Activated CD4-positive, CD25-positive, alpha-beta regulatory T cell treated with anti-CD3 and anti-CD28 coated beads, Interleukin-2, amount 50 U/mL, for 72 hours (primary cell): ENCODE measurements around the gene RSRC1.
"Not testable (repeated sequence)": the region's sequence is repeated elsewhere in the genome, so short reads cannot be mapped to it uniquely, and the experiment has no call there.

Source experiments
- DNase-seq: peaks from one replicate; pipeline ENCODE4 v3.0.0; 2021

Gene RSRC1

GRCh38 chr3:158408518-158408897 lies 298.6 kb downstream of the RSRC1 start:
- DNase-seq: not testable (repeated sequence)

DNA sequence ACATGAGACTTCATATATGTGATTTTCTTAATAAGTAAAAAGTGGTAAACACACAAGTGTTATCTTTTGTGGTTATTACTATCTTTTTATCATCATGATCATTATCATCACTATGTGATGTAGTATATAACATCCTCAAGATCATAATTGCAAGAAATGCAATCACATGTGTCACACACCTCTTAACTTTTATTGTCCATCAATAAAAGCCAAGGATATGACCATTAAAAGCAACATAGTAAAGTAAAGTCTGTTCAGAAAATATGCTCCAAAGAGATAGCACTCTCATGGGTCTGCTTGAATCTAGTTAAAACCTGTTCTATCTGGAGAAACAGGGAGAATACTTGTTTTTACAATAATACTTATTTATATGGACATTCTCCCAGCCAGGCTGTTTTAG lies 308.1 kb downstream of the RSRC1 start:
- DNase-seq: no peak

DNA sequence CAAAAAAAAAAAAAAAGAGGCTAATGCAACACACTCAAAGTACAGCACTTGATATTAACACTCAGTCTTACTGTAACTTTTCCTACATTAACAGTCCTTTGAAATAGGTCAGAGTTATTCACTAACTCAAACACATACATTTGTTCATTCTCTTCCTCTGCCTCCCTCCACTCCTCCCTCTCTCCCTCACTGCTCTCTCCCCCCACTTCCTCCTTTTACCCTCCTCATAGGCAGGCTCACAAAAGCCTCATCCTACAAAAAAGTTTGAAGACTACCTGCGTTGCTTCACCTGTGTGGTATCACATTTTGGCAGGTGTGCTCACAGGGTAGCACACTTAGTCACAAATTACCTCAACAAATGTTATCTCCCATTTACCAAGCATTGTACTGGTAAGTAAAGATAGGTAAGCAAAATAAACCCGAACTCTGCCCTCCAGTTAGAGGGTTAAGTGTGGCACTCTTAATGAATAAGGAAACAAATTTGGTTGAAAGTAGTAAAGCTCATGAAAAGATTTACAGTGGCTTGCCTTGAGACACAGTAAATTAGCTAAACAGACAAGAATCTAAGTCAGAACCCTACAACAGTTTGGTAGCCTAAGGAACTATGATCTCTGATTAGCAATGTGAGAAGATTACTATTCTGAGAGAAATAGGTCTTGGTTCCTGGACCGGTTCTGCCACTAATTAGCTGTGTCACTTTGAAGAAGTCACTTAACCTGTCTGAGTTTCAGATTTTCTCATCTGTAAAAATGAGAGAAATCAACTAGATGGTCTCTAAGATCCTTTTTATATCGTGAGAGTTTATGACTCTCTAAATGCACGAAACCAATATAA lies 310.1 kb downstream of the RSRC1 start:
- DNase-seq: no peak

DNA sequence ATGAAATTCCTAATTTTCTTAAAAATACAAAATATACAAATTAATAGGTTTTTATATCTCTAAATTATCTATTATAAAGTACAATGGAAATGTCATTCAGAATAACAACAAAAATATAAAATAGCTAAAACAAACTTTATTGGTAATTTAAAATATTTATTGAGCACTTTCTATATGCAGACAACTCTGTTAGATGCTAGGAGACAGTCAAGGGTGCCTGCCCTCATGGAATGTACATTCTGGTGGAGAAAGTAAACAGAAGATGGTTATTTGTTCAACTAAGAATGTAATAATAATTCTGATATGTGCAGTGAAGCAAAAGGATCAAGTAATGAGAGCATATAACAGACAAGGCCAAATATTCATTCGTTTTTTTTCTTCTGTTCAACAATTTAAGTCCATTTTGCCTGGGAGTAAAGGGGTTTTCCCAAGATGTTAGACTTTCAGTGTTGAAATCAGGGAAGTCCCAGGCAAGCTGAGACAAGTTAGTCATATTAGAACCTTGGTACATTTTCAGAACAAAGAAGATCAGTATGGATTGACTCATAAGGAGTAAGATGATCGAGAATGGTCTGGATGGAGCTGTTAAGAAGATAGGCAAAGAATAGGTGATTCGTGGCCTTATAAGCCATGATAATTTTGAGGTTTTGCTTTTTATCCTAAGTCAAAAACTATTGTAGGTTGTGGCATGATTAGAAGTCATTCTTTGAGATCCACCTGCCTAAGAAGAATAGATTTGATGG lies 310.9 kb downstream of the RSRC1 start:
- no peak for DNase-seq

GRCh38 chr3:158430448-158430847 lies 320.6 kb downstream of the RSRC1 start:
- no peak for DNase-seq

DNA sequence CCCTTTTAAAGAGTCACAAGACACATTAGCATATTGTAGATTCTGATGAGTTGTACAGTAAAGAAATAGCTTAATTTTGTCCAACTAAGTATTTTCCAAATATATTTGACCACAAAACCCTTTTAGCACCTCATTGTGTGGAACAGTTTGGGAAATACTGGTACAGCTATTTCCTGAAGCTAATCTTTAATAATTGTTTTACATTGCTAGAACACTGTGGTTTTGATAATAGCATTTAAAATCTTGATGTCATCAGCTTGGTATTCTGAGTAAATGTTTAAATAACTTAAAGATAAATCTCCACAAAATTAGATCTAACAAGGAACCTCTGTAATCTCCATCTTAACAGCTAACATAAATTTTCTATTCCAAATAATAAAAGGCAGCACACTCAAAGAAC lies 321.1 kb downstream of the RSRC1 start:
- DNase-seq: no peak

DNA sequence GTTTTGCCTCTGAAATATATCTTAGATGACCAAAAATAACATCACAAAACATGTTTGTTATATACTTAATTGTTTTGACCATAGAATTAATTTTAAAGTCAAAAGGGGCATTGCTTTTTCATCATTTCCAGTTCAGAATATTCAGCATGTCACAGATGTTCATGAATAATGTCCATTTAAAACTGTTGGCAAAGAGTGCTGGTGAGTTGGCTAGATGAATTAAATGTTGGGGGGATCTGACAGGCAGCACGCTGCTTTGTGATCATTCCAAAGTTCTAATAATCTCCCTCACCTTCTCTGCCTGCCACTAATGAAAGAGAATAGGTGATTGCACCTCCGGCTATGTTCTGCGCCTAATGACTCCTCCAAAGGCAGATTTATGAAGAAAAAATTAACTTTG lies 321.9 kb downstream of the RSRC1 start:
- DNase-seq: no peak

GRCh38 chr3:158434412-158435038 lies 324.6 kb downstream of the RSRC1 start:
- DNase-seq: no peak

GRCh38 chr3:158443632-158444031 lies 333.7 kb downstream of the RSRC1 start:
- no peak for DNase-seq

DNA sequence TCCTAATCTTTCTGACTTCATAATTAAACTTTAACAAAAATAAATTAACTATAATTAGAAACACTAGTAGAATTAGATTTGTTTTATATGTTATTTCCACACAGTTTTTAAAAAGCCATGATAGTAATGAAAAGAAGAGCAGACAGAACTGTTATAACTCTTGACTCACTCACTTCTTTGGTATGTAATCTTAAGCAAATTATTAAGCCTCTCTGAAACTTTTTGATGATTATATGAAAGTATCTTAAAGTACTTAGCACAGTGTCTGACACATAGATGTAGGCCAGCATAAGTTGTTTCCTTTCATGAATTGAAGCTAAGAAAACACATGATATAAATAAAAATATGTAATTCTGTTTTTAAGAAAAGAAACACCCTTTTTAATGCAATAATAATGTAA lies 337.5 kb downstream of the RSRC1 start:
- DNase-seq: no peak

- no peak for DNase-seq
Observed at GRCh38 chr3:158451405-158452055, 341.6 kb downstream of the RSRC1 start.

- no peak for DNase-seq
Observed at GRCh38 chr3:158452334-158452733, 342.4 kb downstream of the RSRC1 start.

DNA sequence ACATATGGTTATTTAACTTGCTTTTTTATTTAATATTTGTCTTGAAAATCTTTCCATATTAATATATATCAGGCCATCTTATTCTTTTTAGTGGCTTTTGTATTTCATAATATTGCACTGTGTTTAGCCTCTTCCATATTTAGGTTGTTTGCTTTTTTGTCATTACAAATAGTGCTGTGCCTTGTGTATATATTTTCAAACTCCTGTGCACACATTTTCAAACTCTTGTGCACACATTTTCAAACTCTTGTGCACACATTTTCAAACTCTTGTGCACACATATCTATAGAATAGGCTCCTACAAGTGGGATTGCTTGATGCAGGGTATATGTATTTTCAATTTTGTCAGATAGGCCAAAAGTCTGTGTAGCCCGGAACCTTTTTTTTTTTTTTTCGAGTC lies 343.1 kb downstream of the RSRC1 start:
- DNase-seq: no peak

DNA sequence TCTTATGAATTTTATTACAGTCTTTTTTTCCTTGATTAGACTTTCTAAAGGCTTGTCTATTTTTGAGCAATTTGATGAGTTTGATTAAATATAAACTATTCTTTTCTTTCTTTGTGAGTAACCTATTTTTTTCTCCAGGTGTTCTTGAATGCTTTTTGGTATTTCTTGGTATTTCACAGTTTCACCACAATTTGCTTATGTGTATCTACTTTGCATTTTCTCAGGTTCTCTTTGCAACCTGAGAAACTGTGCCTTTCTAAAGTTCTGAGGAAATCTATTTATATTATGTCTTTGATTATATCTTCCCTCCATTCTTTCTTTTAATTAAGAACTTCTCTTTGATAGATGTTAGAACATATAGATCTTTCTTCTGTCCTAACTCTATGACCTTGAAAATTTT lies 344.0 kb downstream of the RSRC1 start:
- no peak for DNase-seq

DNA sequence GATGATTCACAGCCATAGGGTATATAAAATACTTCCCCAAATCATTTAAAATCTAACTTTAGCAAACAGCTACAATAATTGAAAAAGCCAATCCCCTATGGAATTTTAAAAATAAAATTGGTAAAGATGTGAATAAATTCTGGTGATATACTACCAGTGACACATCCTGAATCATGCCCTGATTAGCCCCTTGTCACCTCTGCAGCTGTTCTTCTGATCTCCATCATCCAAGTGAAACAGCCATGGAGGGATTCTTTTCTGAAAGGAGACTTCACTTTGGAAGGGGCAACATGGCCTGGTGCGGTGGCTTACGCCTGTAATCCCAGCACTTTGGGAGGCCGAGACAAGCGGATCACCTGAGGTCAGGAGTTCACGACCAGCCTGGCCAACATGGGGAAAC lies 345.5 kb downstream of the RSRC1 start:
- DNase-seq: no peak

DNA sequence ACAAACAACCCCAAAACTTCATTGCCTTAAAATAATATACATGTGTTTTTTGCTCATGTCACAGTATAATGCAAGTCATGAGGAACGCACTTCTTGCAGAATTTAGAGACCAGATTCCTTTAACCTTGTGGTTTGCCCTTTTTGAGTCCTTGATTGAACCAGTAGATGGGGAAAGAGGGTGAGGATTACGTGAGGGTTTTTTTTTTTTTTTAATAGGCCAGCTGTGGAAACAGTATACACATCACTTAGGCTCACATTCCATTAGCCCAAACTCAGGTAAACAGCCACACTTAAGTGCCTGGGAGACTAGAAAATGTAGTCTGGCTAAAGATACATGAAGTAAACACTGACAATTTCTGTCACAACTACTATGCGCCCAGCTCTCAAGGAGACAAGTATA lies 346.2 kb downstream of the RSRC1 start:
- no peak for DNase-seq

DNA sequence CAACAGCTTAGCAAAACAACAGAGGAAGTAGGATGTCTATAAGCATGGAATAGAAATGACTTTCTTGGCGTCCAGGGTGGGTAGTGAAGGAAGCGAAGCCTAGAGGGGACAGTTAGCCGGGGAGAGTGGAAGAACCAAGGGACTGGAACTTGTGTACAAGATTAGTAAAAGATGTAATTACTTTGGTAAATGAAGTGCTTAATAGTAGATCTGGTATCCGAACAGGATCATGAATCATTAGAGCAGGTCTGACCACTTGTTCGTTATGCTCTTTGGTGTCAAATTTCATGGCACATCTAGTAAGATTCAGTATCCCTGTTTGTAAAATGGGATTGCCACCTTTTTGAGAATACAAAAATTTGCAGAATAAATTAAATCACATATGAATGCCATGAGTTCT lies 348.6 kb downstream of the RSRC1 start:
- no peak for DNase-seq

DNA sequence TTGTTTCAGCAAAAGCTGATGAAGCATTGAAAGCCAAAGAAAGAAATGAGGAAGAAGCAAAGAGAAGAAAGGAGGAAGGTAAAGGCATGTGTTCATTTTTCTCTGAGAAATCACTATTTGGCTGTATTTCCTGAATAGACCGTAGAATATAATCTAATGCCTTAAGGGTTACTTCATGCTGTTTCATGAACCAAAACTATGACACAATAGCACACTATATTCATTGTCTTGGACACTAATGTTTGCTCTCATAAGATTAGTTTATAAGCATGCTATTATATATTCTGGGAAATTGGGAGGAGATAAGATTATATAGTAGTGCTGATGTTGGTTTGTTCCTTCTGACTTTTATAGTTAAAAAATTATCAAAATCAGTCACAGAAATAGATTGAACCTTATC lies 351.0 kb downstream of the RSRC1 start:
- no peak for DNase-seq

DNA sequence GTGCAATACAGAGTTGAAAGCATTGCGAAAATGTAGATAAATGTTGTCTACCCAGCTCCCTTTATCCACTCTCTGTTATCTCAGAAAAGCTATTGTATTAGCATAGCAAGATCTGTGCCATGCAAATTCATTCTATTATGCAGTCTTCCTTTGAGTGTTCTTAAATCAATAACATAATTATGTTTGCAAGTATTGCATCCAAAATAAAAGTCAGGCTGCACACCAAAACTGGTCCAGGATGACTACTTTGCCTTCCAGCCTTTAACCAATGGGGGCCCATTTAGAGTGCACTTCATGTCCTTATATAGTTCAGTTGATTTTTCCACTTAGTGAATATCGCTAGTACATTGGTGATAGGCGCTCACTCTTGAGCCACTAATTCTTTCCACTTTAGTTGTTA lies 353.7 kb downstream of the RSRC1 start:
- no peak for DNase-seq

- no peak for DNase-seq
Observed at GRCh38 chr3:158465074-158465473, 355.2 kb downstream of the RSRC1 start.

GRCh38 chr3:158470944-158471638 lies 361.2 kb downstream of the RSRC1 start:
- DNase-seq: no peak

DNA sequence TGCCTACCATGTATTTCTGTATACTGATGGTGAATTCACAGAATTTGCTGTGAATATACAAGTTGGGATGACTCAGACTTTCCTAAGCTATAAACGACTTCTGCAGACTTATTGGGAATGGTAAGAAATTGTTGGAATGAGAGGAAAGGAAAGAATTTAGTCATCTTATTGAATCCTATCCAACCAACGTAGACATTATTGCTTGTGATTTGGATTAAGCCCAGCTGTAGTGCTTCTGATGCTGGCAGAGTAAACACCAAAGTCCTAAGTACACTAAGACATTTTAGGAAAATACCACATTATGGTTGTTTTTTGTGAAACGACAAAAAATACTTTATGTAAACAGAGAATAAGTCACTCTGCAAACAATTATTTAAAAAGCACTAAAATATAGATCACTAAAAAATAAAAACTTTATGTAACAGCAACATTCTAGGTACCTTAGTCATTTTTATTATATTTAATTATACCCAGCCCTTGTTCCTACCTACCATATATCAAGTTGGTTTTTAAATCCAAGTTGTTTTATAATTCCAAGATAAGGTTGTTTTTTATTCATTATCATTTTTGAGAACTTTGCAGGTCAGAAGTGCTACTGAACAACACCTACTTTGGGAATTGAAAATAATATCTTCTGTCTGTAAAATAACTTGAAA lies 361.9 kb downstream of the RSRC1 start:
- DNase-seq: no peak
